ENCODE results near the gene CTNNBL1.

The CTNNBL1 gene

DNA sequence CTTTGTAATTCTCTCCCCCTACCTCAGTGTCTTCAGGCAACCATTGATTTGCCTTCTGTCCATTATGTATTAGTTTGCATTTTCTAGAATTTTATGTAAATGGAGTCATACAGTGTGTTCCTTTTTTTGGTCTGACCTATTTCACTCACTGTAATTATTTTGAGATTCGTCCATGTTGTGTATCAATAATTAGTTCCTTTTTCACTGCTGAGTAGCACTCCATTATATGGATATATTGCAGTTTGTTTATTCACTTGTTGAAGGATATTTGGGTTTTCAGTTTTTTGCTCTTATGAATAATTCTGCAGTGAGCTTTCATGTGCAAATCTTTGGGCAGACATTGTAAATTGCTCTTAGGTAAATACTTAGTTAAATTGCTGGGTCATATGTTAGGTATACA, 97.1 kb downstream of the CTNNBL1 start:
- no peak for DNase-seq
- TF ChIP-seq, protein P1, sequence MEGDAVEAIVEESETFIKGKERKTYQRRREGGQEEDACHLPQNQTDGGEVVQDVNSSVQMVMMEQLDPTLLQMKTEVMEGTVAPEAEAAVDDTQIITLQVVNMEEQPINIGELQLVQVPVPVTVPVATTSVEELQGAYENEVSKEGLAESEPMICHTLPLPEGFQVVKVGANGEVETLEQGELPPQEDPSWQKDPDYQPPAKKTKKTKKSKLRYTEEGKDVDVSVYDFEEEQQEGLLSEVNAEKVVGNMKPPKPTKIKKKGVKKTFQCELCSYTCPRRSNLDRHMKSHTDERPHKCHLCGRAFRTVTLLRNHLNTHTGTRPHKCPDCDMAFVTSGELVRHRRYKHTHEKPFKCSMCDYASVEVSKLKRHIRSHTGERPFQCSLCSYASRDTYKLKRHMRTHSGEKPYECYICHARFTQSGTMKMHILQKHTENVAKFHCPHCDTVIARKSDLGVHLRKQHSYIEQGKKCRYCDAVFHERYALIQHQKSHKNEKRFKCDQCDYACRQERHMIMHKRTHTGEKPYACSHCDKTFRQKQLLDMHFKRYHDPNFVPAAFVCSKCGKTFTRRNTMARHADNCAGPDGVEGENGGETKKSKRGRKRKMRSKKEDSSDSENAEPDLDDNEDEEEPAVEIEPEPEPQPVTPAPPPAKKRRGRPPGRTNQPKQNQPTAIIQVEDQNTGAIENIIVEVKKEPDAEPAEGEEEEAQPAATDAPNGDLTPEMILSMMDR (IDR thresholded peaks at IDR 0.05; ENCODE audit: low read depth, low read length): no peak
- Histone ChIP-seq H3K27ac (no peak overlapping the region), H3K27me3 (ENCODE audit: insufficient read depth, low read depth, severe bottlenecking) (no peaks in the 10 kb centered on the region), H3K9me3 (ENCODE audit: severe bottlenecking) (no peaks in the 10 kb centered on the region), H3K4me3 (ENCODE audit: low read depth, low read length) (no peak overlapping the region), H3K36me3 (peaks cover 11% of the 10 kb centered on the region)

DNA sequence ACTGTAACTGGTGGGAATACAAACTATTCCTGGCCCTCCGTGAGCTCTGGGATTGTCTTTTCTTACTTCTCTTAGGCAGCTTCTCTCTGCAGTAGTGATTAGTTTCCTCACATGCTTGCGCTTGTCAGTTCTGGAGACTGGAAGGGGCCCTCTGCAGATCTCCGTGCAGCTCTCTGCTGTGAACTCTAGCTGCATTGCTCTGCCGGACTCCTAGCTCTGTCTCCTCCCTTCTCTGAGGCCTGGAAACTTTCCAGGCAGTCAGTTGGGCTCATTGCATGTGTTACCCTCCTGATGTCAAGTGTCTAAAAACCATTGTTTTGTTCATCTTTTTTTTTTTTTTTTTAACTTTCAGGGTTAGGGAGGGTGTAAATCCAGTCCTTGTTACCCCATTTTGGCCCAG, 102.3 kb downstream of the CTNNBL1 start:
- no peak overlapping the region for H3K4me3 ChIP-seq (ENCODE audit: low read depth, low read length)
- H3K9me3 ChIP-seq (ENCODE audit: severe bottlenecking): no peaks in the 10 kb centered on the region
- H3K27ac ChIP-seq: no peak overlapping the region
- H3K36me3 ChIP-seq: peaks cover 11% of the 10 kb centered on the region
- H3K27me3 ChIP-seq (ENCODE audit: insufficient read depth, low read depth, severe bottlenecking): no peaks in the 10 kb centered on the region
- no peak for DNase-seq
- TF ChIP-seq, protein P1 (IDR thresholded peaks at IDR 0.05; ENCODE audit: low read depth, low read length): no peak

DNA sequence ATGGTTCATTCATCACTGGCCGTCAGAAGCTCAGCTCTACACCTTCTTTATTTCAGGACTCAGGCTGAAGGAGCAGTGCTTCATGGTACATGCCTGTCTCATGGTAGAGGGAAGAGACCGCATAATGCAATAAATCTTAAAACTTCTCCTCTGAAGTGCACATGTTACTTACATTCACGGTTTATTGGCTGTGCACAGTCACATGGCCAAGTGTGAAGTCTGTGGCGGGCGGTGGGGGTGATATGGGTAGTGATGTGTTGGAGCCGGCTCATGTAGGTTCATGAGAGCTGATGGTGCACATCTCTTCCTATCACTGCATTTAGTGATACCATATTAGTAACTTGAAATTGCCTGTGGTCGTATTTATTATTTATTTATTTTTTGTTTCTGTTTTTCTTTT, 102.9 kb downstream of the CTNNBL1 start:
- no peak for DNase-seq
- TF ChIP-seq, protein P1 (IDR thresholded peaks at IDR 0.05; ENCODE audit: low read depth, low read length): no peak

DNA sequence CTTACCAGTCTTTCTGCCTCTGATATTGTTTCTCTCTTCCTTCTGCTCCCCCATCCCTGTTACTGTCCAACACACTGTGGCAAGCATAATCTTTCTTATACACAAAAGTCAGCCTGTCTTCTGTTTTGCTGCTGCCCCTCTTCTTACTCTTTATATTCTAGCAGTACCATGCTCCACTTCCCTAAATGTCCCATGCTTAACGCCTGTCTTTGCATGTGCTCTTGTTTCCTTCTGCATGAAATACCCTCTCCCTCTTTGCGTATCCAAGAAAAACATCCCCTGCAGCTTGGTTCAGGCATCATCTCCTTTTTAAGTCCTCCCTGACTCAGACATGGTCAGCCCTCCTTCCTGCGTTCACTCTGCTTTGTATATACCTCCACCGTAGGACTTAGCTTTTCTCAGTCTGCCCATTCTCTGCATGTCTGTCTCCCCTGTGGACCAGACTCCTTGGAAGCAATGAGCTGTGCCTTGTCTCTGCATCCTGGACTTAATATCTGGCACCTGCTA, 103.9 kb downstream of the CTNNBL1 start:
- no peak overlapping the region for H3K4me3 ChIP-seq (ENCODE audit: low read depth, low read length)
- DNase-seq: no peak
- H3K27ac ChIP-seq: no peak overlapping the region
- peaks cover 13% of the 10 kb centered on the region for H3K36me3 ChIP-seq
- H3K27me3 ChIP-seq (ENCODE audit: insufficient read depth, low read depth, severe bottlenecking): no peaks in the 10 kb centered on the region
- H3K9me3 ChIP-seq (ENCODE audit: severe bottlenecking): no peaks in the 10 kb centered on the region
- TF ChIP-seq, protein P1 (IDR thresholded peaks at IDR 0.05; ENCODE audit: low read depth, low read length): no peak

More for the DNA sequence above, 102.9 kb downstream of the CTNNBL1 start:
- H3K27me3 ChIP-seq (ENCODE audit: insufficient read depth, low read depth, severe bottlenecking): no peaks in the 10 kb centered on the region
- H3K4me3 ChIP-seq (ENCODE audit: low read depth, low read length): no peak overlapping the region
- H3K27ac ChIP-seq: no peak overlapping the region
- H3K36me3 ChIP-seq: peaks cover 11% of the 10 kb centered on the region
- no peaks in the 10 kb centered on the region for H3K9me3 ChIP-seq (ENCODE audit: severe bottlenecking)

DNA sequence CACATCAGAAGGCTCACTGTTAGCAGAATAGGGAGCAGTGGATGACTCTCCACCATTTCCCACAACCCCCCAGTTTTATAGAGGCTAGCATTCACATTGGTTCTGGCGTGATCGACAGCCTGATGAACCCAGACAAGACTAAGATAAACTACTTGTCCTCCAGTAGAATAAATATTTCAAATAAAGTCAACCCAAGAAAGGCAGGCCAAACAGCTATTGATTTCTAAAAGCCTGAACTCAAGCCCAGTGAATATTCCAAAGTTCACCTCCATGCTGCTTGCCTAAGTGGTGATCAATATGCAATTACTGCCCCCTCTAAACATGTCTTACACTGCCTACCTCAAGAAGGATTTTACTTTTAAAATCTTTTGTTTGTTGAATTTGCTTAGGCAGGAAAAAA, 104.5 kb downstream of the CTNNBL1 start:
- Histone ChIP-seq H3K36me3 (peaks cover 13% of the 10 kb centered on the region), H3K27ac (no peak overlapping the region), H3K9me3 (ENCODE audit: severe bottlenecking) (no peaks in the 10 kb centered on the region), H3K4me3 (ENCODE audit: low read depth, low read length) (no peak overlapping the region), H3K27me3 (ENCODE audit: insufficient read depth, low read depth, severe bottlenecking) (no peaks in the 10 kb centered on the region)
- DNase-seq: no peak
- TF ChIP-seq, protein P1 (IDR thresholded peaks at IDR 0.05; ENCODE audit: low read depth, low read length): no peak

DNA sequence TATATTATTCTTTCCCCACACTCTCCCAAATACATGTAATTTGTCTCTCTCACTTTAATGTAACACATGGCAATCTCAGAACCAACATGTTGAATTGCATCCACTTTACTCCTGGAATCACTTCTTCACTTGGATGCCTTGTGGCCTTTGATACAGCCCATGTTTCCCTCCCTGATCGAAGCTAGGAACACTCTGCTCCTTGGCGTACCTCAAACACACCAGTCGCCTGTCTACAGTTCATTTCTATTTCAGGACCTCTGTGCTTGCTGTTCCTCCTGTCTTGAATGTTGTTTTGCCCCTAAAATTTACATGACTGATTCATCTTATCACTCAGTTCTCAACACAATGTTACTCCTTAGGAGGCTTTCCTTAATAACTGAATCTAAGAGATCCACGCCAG, 106.8 kb downstream of the CTNNBL1 start:
- Histone ChIP-seq H3K27ac (no peak overlapping the region), H3K27me3 (ENCODE audit: insufficient read depth, low read depth, severe bottlenecking) (no peaks in the 10 kb centered on the region), H3K36me3 (peaks cover 20% of the 10 kb centered on the region), H3K9me3 (ENCODE audit: severe bottlenecking) (no peaks in the 10 kb centered on the region), H3K4me3 (ENCODE audit: low read depth, low read length) (no peak overlapping the region)
- no peak for DNase-seq
- TF ChIP-seq, protein P1 (IDR thresholded peaks at IDR 0.05; ENCODE audit: low read depth, low read length): no peak

All from WERI-Rb-1 (cell line).